ENCODE results near the gene MGAT5.
A peak's percentile ranks its signal among the peaks of the same experiment; 100 is the strongest.

MGAT5 gene

DNA sequence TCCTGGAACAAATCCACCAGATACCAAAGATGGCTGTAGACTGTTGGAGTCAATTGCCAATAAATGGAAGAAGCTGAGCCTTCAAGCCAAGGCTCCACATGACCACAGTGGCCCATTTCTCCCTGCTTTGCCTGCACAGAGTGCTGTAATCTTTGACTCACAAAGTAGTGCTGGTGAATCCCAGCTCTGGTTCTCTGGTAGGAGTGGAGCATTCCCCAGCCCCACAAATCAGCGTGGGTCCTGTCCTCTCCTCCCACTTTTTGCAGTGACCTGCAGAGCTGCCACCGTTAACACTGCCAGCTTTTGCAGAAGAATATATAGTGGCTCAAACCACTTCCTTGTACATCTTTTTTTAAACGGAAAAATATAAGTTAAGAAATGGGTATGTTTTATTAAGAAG is 93.9 kb downstream of the MGAT5 start:
- DNase-seq (ENCODE audit: insufficient read length, low spot score) (peak; percentile 13), FAIRE-seq (peak; percentile 53)
- TF ChIP-seq POLR2A (IDR thresholded peaks at IDR 0.05; ENCODE audit: low read depth, low read length): no peak

DNA sequence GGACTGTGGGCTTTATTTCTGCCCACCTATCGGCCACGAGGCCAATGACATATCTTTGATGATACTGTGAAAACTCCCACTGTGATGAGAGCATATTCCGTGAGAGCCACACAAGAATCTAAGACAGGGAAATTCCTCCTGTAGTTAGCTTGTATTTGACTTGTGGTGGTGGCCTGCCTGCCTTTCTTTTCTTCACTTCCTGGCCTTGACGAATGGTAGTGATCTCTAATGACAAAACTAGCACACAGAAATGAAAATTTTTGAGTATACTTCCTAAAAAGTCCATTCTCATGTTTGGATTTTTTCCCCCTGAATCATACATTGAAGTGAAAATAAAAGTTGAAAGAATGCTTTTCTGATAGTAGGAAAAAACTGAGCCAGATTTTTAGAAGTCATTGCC is 94.4 kb downstream of the MGAT5 start:
- DNase-seq (ENCODE audit: insufficient read length, low spot score) (no peak), FAIRE-seq (no peak)
- TF ChIP-seq POLR2A (IDR thresholded peaks at IDR 0.05; ENCODE audit: low read depth, low read length): no peak

DNA sequence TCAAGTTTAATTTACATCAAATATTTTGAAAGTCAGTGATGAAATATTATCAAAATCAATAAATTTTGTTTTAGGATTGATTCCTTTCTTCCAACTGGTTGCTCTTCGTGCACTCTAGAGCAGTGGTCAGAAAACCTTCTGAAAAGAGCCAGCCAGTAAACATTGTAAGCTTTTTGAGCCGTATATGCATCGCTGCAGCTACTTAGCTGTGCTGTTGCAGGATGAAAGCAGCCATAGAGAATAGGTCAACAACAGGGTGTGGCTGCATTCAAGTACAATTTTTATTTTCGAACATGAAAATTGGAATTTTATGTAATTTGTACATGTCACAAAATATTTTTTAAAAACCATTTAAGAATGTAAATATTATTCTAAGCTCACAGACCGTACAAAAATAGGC is 94.9 kb downstream of the MGAT5 start:
- TF ChIP-seq POLR2A (IDR thresholded peaks at IDR 0.05; ENCODE audit: low read depth, low read length): no peak
- FAIRE-seq (no peak), DNase-seq (ENCODE audit: insufficient read length, low spot score) (no peak)

DNA sequence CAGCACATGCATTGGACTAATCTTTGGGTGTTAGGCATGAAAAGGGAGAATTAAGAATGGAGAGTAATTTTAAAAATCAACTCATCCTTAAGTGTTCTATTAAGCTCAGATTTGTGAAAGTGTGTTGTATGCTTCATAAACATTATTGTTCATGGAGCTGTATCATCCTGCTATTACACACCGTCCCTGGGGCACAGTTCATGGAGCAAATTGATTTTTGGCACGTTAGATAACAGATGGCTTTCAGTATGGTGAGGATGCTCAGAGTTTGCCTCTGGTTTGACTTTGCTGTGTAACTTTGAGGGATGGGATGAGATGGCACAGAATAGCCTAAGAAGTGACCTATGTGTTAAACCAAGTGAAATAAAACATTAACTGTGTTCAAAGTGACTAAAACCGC is 97.1 kb downstream of the MGAT5 start:
- FAIRE-seq (no peak), DNase-seq (ENCODE audit: insufficient read length, low spot score) (no peak)
- no peak for TF ChIP-seq POLR2A (IDR thresholded peaks at IDR 0.05; ENCODE audit: low read depth, low read length)

DNA sequence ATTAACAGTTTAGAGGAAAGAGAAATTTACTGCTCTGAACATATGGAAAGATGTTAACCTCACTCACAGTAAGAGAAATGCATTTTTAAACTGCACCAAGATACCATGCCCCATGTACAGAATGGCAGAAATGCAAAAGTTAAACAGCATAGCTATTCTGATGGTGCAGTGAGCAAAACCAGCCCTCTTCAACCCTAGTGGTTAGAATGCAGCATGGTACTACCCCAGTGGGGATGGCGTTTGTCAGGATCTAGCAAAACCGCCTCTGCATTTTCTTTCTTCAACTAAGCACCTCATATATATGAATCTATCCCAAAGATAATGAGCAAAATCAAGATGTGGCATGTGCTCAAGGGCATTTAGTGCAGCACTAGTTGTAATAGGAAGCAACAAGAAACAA is 98.0 kb downstream of the MGAT5 start:
- FAIRE-seq: no peak

DNA sequence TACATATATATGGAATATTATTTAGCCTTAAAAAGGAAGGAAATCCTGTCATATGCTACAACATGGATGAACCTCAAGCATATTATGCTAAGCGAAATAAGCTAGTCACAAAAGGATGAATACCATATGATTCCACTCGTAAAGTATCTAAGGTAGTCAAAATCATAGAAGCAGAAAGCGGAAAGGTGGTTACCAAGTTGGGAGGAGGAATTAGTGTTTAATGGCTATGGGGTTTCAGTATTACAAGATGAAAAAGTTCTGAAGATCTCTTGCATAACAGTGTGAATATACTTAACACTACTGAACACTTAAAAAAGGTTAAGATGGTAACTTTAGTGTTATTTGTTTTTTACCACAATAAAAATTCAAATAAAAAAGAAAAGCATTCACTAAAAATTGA is 99.0 kb downstream of the MGAT5 start:
- no peak for TF ChIP-seq POLR2A (IDR thresholded peaks at IDR 0.05; ENCODE audit: low read depth, low read length)
- no peak for FAIRE-seq
- DNase-seq (ENCODE audit: insufficient read length, low spot score): no peak

More for the DNA sequence above, 98.0 kb downstream of the MGAT5 start:
- no peak for TF ChIP-seq POLR2A (IDR thresholded peaks at IDR 0.05; ENCODE audit: low read depth, low read length)
- no peak for DNase-seq (ENCODE audit: insufficient read length, low spot score)

DNA sequence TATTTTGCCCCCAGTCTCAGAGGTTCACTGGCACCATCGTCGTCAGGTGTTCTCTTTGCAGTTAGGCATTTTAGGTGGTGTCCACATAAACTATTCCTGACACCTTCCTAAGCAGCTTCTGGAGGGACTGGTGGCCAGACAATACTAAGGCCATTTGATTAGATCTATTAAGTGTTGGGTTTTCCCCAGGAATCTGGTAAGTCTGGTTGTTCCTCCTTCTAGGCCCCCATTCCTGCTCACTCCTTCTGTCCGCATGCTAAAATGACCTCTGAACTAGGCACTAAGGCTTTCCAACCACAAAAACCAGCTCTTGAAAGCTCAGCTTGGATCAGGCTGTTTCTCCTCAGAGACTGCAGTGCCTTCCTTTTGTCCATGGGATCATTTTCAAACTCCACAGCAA is 100.7 kb downstream of the MGAT5 start:
- DNase-seq (ENCODE audit: insufficient read length, low spot score) (no peak), FAIRE-seq (no peak)
- no peak for TF ChIP-seq POLR2A (IDR thresholded peaks at IDR 0.05; ENCODE audit: low read depth, low read length)

DNA sequence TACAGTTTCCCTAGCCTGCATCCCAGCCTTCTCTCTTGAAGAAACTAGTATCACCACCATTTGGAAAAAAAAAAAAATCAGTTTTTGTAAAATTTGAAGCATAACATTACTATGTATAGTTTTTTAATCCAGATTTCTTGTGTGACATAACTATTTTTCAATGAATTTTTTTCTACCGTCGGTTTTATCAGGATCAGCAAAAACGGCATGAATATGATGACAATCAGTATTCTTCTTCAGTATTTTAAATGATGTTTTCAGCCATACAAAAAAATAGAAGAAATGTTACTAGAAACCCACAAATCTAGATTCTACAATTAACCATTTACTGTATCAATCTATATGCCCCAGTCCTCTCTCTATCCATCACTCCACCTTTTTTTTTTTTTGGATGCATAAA is 103.9 kb downstream of the MGAT5 start:
- TF ChIP-seq POLR2A (IDR thresholded peaks at IDR 0.05; ENCODE audit: low read depth, low read length): no peak
- DNase-seq (ENCODE audit: insufficient read length, low spot score): no peak
- FAIRE-seq: no peak

DNA sequence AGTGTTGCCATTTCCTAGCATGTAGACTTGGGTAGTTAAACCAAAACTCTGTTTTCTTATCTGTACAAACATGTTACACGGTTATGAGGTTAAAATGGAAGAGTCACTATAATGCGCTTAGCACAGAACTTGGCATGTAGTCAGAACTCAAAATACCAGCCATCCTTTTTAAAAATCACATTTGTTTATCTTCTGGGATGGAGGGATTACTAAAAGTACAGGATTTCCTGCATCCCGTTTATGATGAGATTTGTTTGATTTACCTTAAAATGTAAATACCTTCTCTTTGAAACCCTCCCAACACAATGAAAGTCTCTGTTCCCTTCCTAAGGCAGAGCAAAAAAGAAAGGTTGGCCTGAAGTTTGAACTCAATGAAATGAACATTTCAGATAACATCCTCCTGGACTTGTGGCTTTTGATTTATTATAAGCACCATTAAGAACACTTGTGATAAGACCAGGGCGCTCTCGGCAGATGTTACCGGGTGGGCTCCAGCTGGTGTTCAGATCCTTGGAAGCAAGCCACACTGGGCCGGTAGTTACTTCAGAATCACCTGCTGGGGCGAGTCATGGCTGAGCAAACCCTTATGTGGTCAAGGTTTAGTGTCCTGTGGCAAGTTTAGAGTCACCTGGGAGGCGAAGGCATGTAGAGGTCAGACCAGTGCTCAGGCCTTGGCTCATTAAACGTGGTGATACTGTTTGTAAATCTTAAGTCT is 105.7 kb downstream of the MGAT5 start:
- no peak for DNase-seq (ENCODE audit: insufficient read length, low spot score)
- FAIRE-seq: no peak

DNA sequence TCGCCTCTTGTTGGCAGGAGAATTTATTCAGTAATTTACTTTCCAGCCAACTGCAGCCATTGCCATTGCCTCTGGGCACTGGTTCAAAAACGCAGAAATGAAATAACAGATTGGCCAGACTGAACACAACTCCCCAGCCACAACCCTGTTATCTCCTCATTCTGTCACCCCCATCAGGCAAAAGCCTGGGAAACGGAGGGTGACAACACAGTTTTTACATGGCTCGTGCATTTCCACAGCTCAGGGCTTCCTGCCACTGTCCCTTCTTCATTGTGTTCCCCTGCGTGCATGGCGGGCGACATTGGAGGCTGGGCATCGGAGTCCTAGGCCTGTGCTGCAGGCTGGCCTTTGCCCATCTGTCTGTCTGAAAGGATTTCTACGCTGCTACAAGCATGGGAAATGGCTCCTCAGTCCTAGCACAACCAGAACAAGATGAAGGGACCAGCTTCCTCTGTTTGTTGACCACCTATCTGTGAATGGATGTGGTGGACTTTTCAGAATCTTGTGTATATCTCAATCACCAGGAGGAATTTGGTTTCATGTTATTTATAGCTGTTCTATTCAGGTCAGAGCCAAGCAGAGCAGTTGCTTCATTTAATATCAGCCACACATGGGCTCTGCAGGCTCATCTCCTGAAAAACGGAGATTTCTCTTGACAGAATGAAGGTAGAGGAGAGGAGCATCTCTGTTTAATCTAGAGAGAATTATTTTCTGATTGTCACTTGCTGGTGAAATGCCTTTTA is 107.0 kb downstream of the MGAT5 start:
- DNase-seq (ENCODE audit: insufficient read length, low spot score) (no peak), FAIRE-seq (no peak)
- TF ChIP-seq POLR2A (IDR thresholded peaks at IDR 0.05; ENCODE audit: low read depth, low read length): no peak

More for the DNA sequence above, 105.7 kb downstream of the MGAT5 start:
- no peak for TF ChIP-seq POLR2A (IDR thresholded peaks at IDR 0.05; ENCODE audit: low read depth, low read length)

DNA sequence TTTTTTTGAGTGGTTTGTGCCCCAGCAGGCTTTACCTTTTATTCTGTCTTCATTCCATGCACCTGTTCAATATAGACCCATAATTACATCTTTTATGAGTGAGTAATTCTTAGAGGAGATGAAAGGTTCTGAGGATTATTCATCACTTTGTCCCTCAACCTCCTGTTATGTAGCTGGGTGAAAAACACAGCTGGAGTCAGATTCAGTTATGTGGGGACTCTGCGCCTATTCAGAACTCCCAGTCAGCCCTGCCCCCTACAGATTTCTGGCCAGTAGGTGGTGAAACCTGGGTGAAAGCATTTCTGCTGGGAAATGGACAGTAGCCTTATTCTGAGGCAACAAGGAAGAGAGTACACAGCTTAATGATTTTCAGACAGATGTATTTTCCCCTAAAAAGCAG is 107.8 kb downstream of the MGAT5 start:
- DNase-seq (ENCODE audit: insufficient read length, low spot score): no peak
- no peak for FAIRE-seq
- no peak for TF ChIP-seq POLR2A (IDR thresholded peaks at IDR 0.05; ENCODE audit: low read depth, low read length)

DNA sequence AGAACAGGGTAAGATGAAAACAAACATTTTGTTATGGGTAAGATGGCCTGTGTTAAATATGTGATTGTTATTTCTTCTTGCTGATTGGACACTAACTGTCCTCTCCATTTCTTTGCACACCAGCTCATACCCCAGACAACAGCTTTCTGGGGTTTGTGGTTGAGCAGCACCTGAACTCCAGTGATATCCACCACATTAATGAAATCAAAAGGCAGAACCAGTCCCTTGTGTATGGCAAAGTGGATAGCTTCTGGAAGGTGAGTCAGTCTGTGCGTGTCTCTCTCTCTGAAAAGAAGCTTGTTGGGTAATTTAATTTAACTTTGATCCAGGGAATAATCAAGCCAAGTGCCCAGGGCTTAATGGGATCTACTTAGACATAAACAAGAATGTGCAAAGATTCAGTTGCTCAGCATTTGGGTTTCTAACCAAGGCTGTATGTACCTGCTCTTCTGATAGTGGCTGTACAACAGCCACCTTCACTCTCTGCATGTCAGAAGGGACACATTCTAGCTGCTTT is 108.3 kb downstream of the MGAT5 start:
- TF ChIP-seq POLR2A (IDR thresholded peaks at IDR 0.05; ENCODE audit: low read depth, low read length): no peak
- DNase-seq (ENCODE audit: insufficient read length, low spot score) (no peak), FAIRE-seq (no peak)

DNA sequence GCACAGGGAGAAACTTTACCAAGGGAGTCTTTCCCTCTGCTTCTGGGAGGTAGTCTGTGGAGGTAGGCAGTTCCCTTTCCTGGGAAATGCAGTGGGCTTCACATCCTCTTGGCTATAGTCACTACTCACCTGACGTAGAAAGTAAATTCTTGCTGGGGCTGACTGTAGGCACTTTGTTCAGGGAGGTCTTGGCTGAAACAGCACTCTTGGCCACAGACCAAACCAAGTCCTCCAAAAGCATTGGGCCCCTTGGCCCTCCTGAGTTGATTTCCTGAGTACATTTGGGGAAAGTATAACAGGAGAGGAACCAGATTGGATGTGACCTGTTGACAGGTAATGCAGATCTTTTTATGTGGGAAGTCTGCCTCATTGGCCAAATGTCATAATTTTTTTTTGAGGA is 108.9 kb downstream of the MGAT5 start:
- DNase-seq (ENCODE audit: insufficient read length, low spot score): no peak
- no peak for FAIRE-seq
- no peak for TF ChIP-seq POLR2A (IDR thresholded peaks at IDR 0.05; ENCODE audit: low read depth, low read length)

DNA sequence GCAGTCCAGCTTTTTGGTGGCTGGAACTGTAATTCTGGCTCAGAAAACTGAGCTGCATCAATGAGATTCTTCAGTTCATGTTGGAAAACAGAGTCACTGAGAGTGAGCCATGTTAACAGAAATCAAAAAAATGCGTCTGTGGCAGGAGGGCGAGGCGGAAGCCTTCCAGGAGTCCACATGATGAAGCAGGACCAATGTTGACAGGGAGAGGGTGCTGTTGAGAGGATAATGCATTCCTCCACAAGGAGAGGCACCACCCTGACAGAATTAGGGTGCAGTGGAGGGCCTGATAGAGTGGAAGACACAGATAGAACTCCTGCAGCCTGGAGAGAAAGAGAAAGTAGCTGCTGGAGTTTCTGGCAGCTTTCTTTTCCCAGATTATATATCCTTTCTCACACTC is 111.5 kb downstream of the MGAT5 start:
- no peak for DNase-seq (ENCODE audit: insufficient read length, low spot score)
- no peak for FAIRE-seq
- no peak for TF ChIP-seq POLR2A (IDR thresholded peaks at IDR 0.05; ENCODE audit: low read depth, low read length)

DNA sequence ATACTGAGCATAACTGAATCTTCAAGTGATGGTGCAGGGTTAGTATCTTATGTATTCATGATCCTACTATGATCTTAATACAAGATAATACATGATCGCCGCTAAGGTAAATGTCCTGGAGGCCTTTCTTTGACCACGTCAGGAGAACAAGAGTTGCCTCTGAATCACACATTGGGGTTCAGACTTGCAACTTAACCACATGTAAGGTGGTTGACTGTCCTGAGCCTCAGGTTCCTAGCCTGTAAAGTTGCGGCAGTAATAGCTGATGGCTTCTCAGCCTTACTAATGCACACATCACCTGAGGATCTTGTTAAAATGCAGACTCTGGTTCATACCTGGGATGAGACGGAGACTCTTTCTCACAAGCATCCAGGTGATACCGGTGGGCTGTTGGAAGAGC is 112.5 kb downstream of the MGAT5 start:
- TF ChIP-seq POLR2A (IDR thresholded peaks at IDR 0.05; ENCODE audit: low read depth, low read length): no peak
- no peak for DNase-seq (ENCODE audit: insufficient read length, low spot score)
- FAIRE-seq: no peak
